Activated CD4-positive, alpha-beta memory T cell treated with anti-CD3 and anti-CD28 coated beads, Interleukin-2, amount 10 ng/mL, durations not matched to agents 7 days and 5 days (primary cell): Measurements from ENCODE around the gene PSAP. TPM values are rescaled to one million over a fixed set of nuclear protein-coding genes. Genes with fewer than 3 reads are reported as not detected.
A peak's percentile ranks its signal among the peaks of the same experiment; 100 is the strongest.

Experiments
- CTCF ChIA-PET: fragments of 350-600 bp; sonication (Branson Sonifier 250); formaldehyde crosslinking; loops from one replicate; lab custom pipeline; 2021; ENCODE audit warnings: antibody characterized with exemption, inconsistent platforms; lab: Charles Lee
- POLR2A ChIA-PET: fragments of 350-600 bp; sonication (Branson Sonifier 250); formaldehyde crosslinking; loops from one replicate; lab custom pipeline; 2021; ENCODE audit warnings: antibody characterized with exemption; lab: Charles Lee
- DNase-seq: peaks from one replicate; pipeline ENCODE4 v3.0.0-alpha.2; 2020
- H3K27ac Mint-ChIP-seq: one replicate; pipeline ENCODE4 v1.8.0; 2021; ENCODE audit warnings: mild to moderate bottlenecking, mixed read lengths
- H3K27me3 Mint-ChIP-seq: one replicate; pipeline ENCODE4 v1.8.0; 2021; ENCODE audit warnings: mixed read lengths
- H3K36me3 Mint-ChIP-seq: one replicate; pipeline ENCODE4 v1.8.0; 2021; ENCODE audit warnings: low read depth, mixed read lengths
- H3K4me1 Mint-ChIP-seq: one replicate; pipeline ENCODE4 v1.8.0; 2021; ENCODE audit warnings: mixed read lengths
- H3K4me3 Mint-ChIP-seq: one replicate; pipeline ENCODE4 v1.8.0; 2021; ENCODE audit warnings: mild to moderate bottlenecking, mixed read lengths
- H3K9me3 Mint-ChIP-seq: one replicate; pipeline ENCODE4 v1.8.0; 2021; ENCODE audit warnings: mixed read lengths
- total RNA-seq, 2 experiments: library from RNA; stranded (reverse); gene quantifications; one replicate each; pipeline ENCODE4 v1.2.3, GENCODE V29; 2021

PSAP gene
- total RNA-seq, 2 experiments from 2014 or later = 176 to 178 TPM

DNA sequence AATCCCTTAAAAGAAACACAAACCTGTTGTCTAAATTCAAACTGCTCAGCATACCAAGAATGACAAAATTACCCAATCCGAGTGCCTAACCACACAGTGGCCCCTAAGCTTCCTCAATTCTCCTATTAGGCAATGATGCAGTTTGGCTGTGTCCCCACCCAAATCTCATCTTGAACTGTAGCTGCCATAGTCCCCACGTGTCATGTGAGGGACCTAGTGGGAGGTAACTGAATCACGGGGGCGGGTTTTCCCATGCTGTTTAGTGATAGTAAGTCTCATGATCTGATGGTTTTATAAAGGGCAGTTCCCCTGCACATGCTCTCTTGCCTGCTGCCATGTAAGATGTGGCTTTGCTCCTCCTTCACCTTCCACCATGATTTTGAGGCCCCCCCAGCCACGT is 21.9 kb downstream of the PSAP start:
- H3K27me3 Mint-ChIP-seq = no peaks in the 10 kb centered on the region
- ChIA-PET CTCF (interaction anchor here (1.6 kb wide), 1 partner anchor 67 kb away, joined by 4 read pairs; no protein-coding TSS in a partner anchor), POLR2A (no interaction called here)
- peak overlapping the region; percentile 8 for H3K27ac Mint-ChIP-seq
- no peak overlapping the region for H3K4me3 Mint-ChIP-seq
- peaks cover 9% of the 10 kb centered on the region for H3K4me1 Mint-ChIP-seq
- no peaks in the 10 kb centered on the region for H3K9me3 Mint-ChIP-seq
- peaks cover 51% of the 10 kb centered on the region for H3K36me3 Mint-ChIP-seq
- DNase-seq = no peak

DNA sequence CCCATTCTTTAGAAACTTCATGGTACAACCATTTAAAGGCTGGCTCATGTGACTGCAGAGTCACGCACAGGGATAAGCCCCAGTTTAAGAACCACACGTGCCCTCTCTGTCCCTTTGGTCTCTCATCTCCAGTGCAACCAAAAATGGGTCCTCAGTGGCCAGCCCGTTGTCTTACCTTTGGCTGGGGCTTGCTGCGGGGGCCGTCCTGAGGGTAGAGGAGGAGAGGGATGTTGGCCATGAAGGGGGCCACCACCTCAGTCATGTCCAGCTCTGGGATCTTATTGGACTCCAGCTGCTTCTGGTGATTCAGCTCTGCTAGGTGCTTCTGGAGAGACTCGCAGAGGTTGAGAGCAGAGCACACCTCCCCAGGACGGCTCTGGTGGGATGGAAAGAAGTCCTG is 22.3 kb downstream of the PSAP start:
- H3K4me3 Mint-ChIP-seq = no peak overlapping the region

DNA sequence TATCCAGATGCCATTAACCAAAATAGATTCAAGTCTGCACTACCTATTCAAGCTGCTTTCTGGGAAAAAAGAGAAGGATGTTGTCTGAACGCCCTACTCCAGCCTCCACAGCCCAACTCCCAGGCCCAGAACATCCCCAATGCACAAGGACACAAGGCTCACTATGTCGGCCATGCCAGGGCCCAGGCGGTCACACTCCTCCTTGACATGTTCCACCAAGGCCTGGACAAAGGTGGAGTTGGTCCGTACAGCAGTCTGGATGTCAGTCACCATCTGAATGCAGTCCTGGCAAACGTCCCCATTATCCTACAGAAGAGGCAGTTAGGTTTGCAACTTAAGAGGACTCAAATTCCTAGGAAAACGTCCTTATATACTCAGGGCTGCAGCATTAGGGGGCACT is 23.2 kb downstream of the PSAP start:
- Mint-ChIP-seq H3K4me1 (peaks cover 4% of the 10 kb centered on the region), H3K36me3 (peaks cover 56% of the 10 kb centered on the region), H3K27ac (no peak overlapping the region), H3K4me3 (no peak overlapping the region), H3K27me3 (no peaks in the 10 kb centered on the region), H3K9me3 (no peaks in the 10 kb centered on the region)
- POLR2A ChIA-PET = no interaction called here
- CTCF ChIA-PET = interaction anchor here (0.9 kb wide), 1 partner anchor 69 kb away, joined by 3 read pairs; no protein-coding TSS in a partner anchor
- DNase-seq = no peak

More for the DNA sequence above, 22.3 kb downstream of the PSAP start:
- Mint-ChIP-seq H3K4me1 (peaks cover 8% of the 10 kb centered on the region), H3K9me3 (no peaks in the 10 kb centered on the region), H3K36me3 (peaks cover 52% of the 10 kb centered on the region), H3K27ac (no peak overlapping the region), H3K27me3 (no peaks in the 10 kb centered on the region)
- CTCF ChIA-PET = no interaction called here
- no peak for DNase-seq
- POLR2A ChIA-PET = no interaction called here

DNA sequence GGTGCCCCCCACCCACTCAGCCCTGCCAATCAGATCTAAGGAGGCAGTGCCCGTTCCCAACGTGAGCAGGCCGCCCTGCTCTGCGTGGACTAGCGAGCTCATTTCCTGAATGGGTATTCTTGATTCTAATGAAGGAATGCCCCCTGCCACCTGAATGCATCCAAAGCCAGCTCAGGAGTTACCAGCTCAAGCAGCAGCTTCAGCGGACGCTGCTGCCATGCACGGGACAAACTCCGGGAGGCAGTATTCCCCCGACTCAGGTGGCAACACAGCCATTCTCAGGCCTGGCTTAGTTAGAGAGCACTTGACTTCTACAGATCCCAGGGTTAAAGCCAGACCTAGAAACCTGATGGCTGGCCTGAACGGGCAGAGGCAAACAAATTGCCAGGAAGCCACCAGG is 25.8 kb downstream of the PSAP start:
- POLR2A ChIA-PET = no interaction called here
- Mint-ChIP-seq H3K27ac (no peak overlapping the region), H3K27me3 (no peaks in the 10 kb centered on the region), H3K9me3 (no peaks in the 10 kb centered on the region), H3K36me3 (peaks cover 57% of the 10 kb centered on the region), H3K4me1 (peaks cover 16% of the 10 kb centered on the region), H3K4me3 (no peak overlapping the region)
- CTCF ChIA-PET = interaction anchor here (1.0 to 2.3 kb wide), 2 partner anchors 14 to 71 kb away, joined by 3 to 8 read pairs; no protein-coding TSS in a partner anchor
- no peak for DNase-seq

DNA sequence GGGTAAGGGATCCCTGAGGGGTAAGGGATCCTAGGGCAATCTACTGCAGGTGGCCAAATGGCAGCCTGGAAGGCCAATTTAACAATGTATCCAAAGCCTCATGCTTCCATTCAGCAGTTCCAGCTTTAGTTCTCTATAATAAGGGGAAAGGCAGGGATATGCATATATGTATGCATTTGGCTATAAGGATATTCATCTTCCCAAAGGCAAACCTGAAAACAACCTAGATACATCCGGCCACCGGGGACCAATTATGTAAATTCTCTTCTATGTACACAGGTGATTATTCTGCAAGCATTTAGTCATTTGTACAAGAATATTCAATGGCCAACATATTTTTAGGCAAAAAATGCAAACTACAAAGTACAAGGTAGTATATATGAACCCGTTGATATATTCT is 26.7 kb downstream of the PSAP start:
- DNase-seq = no peak
- no peaks in the 10 kb centered on the region for H3K27me3 Mint-ChIP-seq
- peaks cover 16% of the 10 kb centered on the region for H3K4me1 Mint-ChIP-seq
- H3K9me3 Mint-ChIP-seq = no peaks in the 10 kb centered on the region
- H3K4me3 Mint-ChIP-seq = no peak overlapping the region
- H3K36me3 Mint-ChIP-seq = peaks cover 58% of the 10 kb centered on the region
- CTCF ChIA-PET = interaction anchor here (1.0 kb wide), 1 partner anchor 13 kb away, joined by 3 read pairs; no protein-coding TSS in a partner anchor
- POLR2A ChIA-PET = no interaction called here
- H3K27ac Mint-ChIP-seq = no peak overlapping the region

DNA sequence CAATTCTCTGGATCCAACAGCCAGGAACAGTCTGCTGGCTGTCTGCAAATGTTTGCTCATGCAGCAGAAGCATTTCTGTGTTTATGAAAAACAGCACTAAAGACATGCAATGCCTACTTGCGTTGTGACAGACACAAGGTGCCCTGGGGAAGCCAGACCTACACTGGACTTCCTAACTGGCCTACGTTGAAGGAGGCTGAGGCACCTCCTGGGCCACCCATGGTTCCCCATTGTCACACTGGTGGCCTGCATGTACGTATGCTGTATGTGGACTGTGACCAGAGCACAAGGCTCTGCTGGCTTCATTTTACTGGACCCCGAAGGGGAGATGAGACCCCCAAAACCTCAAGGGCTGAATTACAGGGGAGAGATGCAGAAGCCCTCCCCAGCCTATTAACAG is 27.7 kb downstream of the PSAP start:
- Mint-ChIP-seq H3K27me3 (no peaks in the 10 kb centered on the region), H3K4me1 (peaks cover 16% of the 10 kb centered on the region), H3K27ac (no peak overlapping the region), H3K9me3 (no peaks in the 10 kb centered on the region), H3K4me3 (no peak overlapping the region), H3K36me3 (peaks cover 58% of the 10 kb centered on the region)
- ChIA-PET POLR2A (interaction anchor here (1.8 kb wide), 1 partner anchor 27 kb away, joined by 6 read pairs; the partner anchor contains the start of gene PSAP), CTCF (interaction anchor here (1.2 to 1.6 kb wide), 2 partner anchors 11 to 217 kb away, joined by 3 to 7 read pairs; no protein-coding TSS in a partner anchor)
- no peak for DNase-seq

DNA sequence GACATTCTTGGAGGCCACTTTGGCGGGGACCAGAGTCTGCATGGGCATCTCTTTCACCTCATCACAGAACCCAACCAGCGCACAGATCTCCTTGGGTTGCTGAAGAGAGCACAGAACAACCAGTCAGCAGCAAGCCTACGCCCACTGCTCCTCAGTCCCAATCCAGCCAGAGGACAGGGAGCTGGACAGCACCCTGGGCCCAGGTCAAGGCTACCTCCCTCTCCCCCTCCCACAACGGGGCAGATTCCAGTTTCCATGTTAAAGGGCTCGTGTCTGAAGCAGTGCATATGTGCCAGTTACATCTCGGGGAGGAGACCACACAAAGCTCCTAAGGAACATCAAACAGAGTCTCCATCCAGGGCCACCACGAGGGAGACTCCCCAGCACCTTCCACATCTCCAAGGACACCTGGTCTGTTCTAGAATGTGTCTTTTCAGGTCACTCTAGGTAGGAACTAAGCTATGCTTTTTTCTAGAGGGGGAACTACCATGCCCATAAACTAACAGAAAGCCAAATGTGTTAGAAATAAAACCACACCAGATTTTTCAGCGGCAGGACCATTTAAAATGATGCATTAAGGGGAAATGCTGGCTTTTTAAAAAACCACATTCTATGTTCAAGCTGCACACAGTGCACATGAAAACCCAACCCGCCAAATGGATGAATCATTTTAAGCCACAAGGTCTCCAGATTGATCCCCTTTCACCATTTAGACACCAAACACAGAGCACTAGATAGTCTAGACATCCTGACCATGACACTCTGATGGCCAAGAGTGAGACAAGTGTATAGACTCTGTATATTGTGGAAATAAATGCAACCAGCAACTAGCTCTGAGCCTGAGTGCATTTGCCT is 28.9 kb downstream of the PSAP start:
- ChIA-PET CTCF (interaction anchor here (0.8 to 1.6 kb wide), 7 partner anchors 8 to 227 kb away, joined by 3 to 7 read pairs (median 3); no protein-coding TSS in a partner anchor), POLR2A (interaction anchor here (0.7 to 1.8 kb wide), 2 partner anchors 29 to 65 kb away, joined by 3 to 6 read pairs; partner anchors contain the start of gene PSAP)
- Mint-ChIP-seq H3K4me1 (peaks cover 16% of the 10 kb centered on the region), H3K9me3 (no peaks in the 10 kb centered on the region), H3K27ac (no peak overlapping the region), H3K27me3 (no peaks in the 10 kb centered on the region), H3K4me3 (no peak overlapping the region), H3K36me3 (peaks cover 57% of the 10 kb centered on the region)
- peak; percentile 29 for DNase-seq

DNA sequence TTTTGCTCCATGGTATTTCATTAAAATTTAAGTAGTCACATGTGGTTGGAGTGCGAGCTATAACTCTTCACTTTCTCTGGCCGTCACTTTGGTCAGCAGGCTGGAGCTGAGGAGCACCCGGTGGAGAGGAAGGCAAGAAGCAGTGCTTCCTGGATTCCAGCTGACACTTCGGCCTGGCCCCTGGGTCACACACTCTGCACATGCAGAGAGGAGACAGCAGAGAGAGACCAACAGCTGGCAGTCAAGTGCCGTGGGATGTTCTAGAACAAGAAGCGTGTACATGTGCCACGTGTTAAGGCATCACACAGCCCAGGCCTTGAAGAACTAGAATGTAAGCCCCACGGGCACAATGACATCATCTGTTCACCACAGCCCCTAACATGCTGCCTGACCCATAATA is 30.1 kb downstream of the PSAP start:
- H3K27ac Mint-ChIP-seq = no peak overlapping the region
- H3K4me3 Mint-ChIP-seq = no peak overlapping the region
- peaks cover 53% of the 10 kb centered on the region for H3K36me3 Mint-ChIP-seq
- H3K27me3 Mint-ChIP-seq = no peaks in the 10 kb centered on the region
- CTCF ChIA-PET = interaction anchor here (0.9 kb wide), 1 partner anchor 501 kb away, joined by 3 read pairs; no protein-coding TSS in a partner anchor
- DNase-seq = no peak
- peaks cover 16% of the 10 kb centered on the region for H3K4me1 Mint-ChIP-seq
- no peaks in the 10 kb centered on the region for H3K9me3 Mint-ChIP-seq
- POLR2A ChIA-PET = no interaction called here

DNA sequence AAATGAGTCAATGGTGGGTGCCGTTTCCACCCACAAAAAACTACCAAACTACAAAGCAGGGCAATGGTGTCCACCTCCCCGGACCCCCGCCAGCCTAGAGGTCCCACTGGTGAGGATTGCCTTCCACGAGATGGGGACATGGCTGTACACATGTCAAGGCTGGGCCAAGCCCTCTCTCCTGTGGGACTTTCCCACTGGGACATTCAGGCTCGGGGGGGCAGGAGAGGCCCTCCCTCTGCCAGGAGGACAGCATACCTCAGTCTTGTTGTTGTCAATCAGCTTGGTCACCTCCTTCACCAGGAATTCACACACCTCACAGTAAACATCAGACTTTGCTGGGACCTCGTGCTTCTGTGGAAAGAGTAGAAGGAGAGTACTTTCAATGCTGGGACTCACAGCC is 31.1 kb downstream of the PSAP start:
- POLR2A ChIA-PET = no interaction called here
- Mint-ChIP-seq H3K27ac (no peak overlapping the region), H3K27me3 (no peaks in the 10 kb centered on the region), H3K4me3 (no peak overlapping the region), H3K4me1 (peaks cover 16% of the 10 kb centered on the region), H3K9me3 (no peaks in the 10 kb centered on the region), H3K36me3 (peaks cover 46% of the 10 kb centered on the region)
- no peak for DNase-seq
- CTCF ChIA-PET = interaction anchor here (1.6 kb wide), 1 partner anchor 289 kb away, joined by 3 read pairs; no protein-coding TSS in a partner anchor

DNA sequence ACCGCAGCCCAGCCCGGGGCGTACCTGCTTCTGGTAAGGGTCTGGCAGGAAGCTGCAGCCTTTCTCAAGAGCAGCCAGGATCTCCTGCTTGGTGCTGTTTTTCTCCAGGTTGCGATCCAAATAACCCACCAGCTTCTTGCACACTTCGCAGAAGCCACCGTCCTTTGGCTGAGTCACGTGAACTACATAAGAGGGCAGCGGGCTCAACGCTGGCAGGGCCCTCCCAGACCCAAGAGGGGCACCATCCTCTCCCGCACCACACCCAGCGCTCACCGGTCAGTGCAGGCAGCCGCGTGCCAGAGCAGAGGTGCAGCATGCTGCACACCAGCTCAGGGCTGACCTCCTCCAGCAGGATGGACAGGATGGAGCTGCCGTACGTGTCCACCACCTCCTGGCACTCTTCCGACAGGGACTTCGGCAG is 31.6 kb downstream of the PSAP start:
- H3K27ac Mint-ChIP-seq = no peak overlapping the region
- peaks cover 16% of the 10 kb centered on the region for H3K4me1 Mint-ChIP-seq
- H3K36me3 Mint-ChIP-seq = peaks cover 46% of the 10 kb centered on the region
- no peaks in the 10 kb centered on the region for H3K27me3 Mint-ChIP-seq
- H3K9me3 Mint-ChIP-seq = no peaks in the 10 kb centered on the region
- ChIA-PET POLR2A (no interaction called here), CTCF (interaction anchor here (1.6 kb wide), 1 partner anchor 289 kb away, joined by 3 read pairs; no protein-coding TSS in a partner anchor)
- no peak overlapping the region for H3K4me3 Mint-ChIP-seq
- no peak for DNase-seq

DNA sequence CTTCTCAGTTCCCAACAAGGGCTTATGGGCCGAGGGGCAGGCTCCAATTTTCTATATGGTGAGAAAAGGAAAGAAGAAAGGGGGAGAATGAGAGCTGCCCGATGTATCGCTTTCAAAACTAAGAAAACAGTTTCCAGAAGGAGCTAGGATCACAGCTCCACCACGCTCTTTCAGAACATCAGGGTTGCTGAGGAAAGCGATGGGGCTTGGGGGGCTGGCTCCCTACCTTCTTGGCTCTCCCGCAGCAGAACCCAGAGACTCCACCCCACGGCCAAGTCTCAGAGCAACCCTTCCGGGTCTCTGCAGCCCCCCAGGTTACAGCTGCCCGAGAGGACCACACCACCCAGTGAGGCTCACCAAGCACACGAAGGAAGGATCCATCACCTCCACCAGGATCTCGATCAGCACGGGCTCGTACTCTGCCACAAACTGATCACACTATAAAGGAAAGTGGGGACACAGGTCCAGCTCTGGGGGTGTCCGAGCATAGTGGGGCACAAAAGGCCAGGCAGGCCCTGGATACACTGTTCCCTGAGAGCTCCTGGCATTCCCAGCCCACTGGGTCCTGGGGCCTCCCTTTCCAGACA is 32.3 kb downstream of the PSAP start:
- peaks cover 16% of the 10 kb centered on the region for H3K4me1 Mint-ChIP-seq
- H3K9me3 Mint-ChIP-seq = no peaks in the 10 kb centered on the region
- no peak overlapping the region for H3K27ac Mint-ChIP-seq
- ChIA-PET CTCF (interaction anchor here (0.6 to 1.6 kb wide), 2 partner anchors 110 to 288 kb away, joined by 3 read pairs; no protein-coding TSS in a partner anchor), POLR2A (no interaction called here)
- no peaks in the 10 kb centered on the region for H3K27me3 Mint-ChIP-seq
- no peak for DNase-seq
- H3K4me3 Mint-ChIP-seq = no peak overlapping the region
- H3K36me3 Mint-ChIP-seq = peaks cover 46% of the 10 kb centered on the region

DNA sequence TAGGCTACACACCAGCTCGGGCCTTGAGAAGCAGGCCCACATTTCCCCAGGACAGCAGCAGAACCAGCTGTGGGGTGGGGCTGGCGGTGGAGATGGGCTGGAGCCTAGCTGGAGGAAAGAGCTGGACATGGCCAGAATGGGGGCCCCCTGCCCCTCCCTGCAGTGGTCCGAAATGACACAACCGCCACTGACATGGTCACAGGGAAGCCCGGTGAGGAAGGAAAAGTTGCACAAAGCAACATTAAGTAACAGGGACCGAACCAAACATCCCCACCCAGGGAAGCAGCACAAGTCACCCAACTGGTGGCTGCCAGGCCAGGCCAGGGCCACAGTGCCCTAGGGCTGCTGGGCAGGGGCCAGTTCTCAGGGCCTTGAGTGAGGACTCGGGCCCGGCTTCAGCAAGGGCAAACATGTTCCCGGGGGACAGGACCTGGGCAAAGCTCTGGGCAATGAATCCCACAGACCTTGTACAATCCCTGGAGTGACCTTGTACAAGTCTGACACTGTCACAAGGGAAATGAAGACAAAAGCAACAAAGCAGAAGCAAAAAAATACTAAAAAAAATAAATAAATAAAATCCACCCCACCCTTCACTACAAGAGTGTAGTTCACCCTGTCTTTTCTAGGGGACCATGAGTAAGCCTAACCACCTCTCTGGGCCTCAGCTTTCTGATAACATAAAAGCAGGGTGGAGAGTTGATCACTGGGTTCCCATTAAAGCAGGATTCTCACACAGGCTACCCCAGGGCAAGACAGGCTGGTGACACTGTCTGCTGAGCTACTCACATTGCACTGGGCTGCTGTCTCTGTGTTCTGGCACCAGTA is 33.0 kb downstream of the PSAP start:
- CTCF ChIA-PET = no interaction called here
- H3K4me3 Mint-ChIP-seq = no peak overlapping the region
- POLR2A ChIA-PET = no interaction called here
- peaks cover 15% of the 10 kb centered on the region for H3K4me1 Mint-ChIP-seq
- no peaks in the 10 kb centered on the region for H3K9me3 Mint-ChIP-seq
- H3K36me3 Mint-ChIP-seq = peaks cover 41% of the 10 kb centered on the region
- no peak overlapping the region for H3K27ac Mint-ChIP-seq
- no peak for DNase-seq
- no peaks in the 10 kb centered on the region for H3K27me3 Mint-ChIP-seq
